8988T (cell line): Measurements from ENCODE around the gene NETO1.

ENCODE experiments used
- DNase-seq: peaks from one replicate; pipeline ENCODE4 v3.0.0; 2011

The NETO1 gene

GRCh38 chr18:72840109-72840508 is 27.7 kb downstream of the NETO1 start:
- no peak for DNase-seq

GRCh38 chr18:72834731-72835130 is 33.1 kb downstream of the NETO1 start:
- no peak for DNase-seq

- DNase-seq: no peak
Measured at GRCh38 chr18:72833471-72833870, 34.3 kb downstream of the NETO1 start.

- no peak for DNase-seq
Measured at GRCh38 chr18:72830109-72830508, 37.7 kb downstream of the NETO1 start.

GRCh38 chr18:72828601-72829000 is 39.2 kb downstream of the NETO1 start:
- DNase-seq: no peak

- no peak for DNase-seq
Measured at GRCh38 chr18:72826736-72827135, 41.1 kb downstream of the NETO1 start.

- no peak for DNase-seq
Measured at GRCh38 chr18:72823345-72823744, 44.4 kb downstream of the NETO1 start.

- DNase-seq: no peak
Measured at GRCh38 chr18:72822202-72822601, 45.6 kb downstream of the NETO1 start.

GRCh38 chr18:72820571-72820970 is 47.2 kb downstream of the NETO1 start:
- DNase-seq: no peak

GRCh38 chr18:72819050-72819449 is 48.7 kb downstream of the NETO1 start:
- no peak for DNase-seq

GRCh38 chr18:72811047-72811446 is 56.7 kb downstream of the NETO1 start:
- no peak for DNase-seq

- no peak for DNase-seq
Measured at GRCh38 chr18:72808680-72809079, 59.1 kb downstream of the NETO1 start.

GRCh38 chr18:72799106-72799505 is 68.7 kb downstream of the NETO1 start:
- DNase-seq: no peak

GRCh38 chr18:72783530-72783929 is 84.3 kb downstream of the NETO1 start:
- no peak for DNase-seq

GRCh38 chr18:72774914-72775313 is 92.9 kb downstream of the NETO1 start:
- no peak for DNase-seq

GRCh38 chr18:72772916-72773315 is 94.9 kb downstream of the NETO1 start:
- no peak for DNase-seq

- no peak for DNase-seq
Measured at GRCh38 chr18:72768681-72769229, 99.0 kb downstream of the NETO1 start.

GRCh38 chr18:72762515-72763122 is 105.2 kb downstream of the NETO1 start:
- DNase-seq: no peak

- no peak for DNase-seq
Measured at GRCh38 chr18:72752220-72752619, 115.6 kb downstream of the NETO1 start.

GRCh38 chr18:72742002-72742401 is 125.8 kb downstream of the NETO1 start:
- DNase-seq: no peak

GRCh38 chr18:72738136-72738535 is 129.7 kb downstream of the NETO1 start:
- no peak for DNase-seq

GRCh38 chr18:72727776-72728175 is 140.0 kb downstream of the NETO1 start:
- no peak for DNase-seq

- no peak for DNase-seq
Measured at GRCh38 chr18:72727038-72727655, 140.6 kb downstream of the NETO1 start.

- DNase-seq: no peak
Measured at GRCh38 chr18:72726201-72726600, 141.6 kb downstream of the NETO1 start.

GRCh38 chr18:72721330-72721729 is 146.5 kb downstream of the NETO1 start:
- DNase-seq: no peak
